ENCODE data around the gene FNDC11. TPM values are rescaled to one million over a fixed set of nuclear protein-coding genes. Genes with fewer than 3 reads are reported as not detected.
"Not testable (repeated sequence)": the region's sequence is repeated elsewhere in the genome, so short reads cannot be mapped to it uniquely, and the experiment has no call there.

The FNDC11 gene
- total and polyA plus RNA-seq, 2 donors = 1.1 to 1.2 TPM

DNA sequence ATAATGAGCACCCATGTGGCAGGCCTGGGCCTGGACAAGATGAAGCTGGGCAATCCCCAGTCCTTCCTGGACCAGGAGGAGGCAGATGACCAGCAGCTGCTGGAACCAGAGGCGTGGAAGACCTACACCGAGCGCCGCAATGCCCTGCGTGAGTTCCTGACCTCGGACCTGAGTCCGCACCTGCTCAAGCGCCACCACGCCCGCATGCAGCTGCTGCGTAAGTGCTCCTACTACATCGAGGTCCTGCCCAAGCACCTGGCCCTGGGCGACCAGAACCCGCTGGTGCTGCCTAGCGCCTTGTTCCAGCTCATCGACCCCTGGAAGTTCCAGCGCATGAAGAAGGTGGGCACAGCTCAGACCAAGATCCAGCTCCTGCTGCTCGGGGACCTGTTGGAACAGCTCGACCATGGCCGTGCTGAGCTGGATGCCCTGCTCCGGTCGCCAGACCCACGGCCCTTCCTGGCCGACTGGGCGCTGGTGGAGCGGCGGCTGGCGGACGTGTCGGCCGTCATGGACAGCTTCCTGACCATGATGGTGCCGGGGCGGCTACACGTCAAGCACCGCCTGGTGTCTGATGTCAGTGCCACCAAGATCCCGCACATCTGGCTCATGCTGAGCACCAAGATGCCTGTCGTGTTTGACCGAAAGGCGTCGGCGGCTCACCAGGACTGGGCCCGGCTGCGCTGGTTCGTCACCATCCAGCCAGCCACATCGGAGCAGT, 1.9 kb downstream of the FNDC11 start:
- Histone ChIP-seq H3K4me3 (ENCODE audit: low read length in 2 of 2) (no peak overlapping the region), H3K36me3 (ENCODE audit: control insufficient read depth in 2 of 2, insufficient read depth in 2 of 2, low read length in 1 of 2) (peaks cover 0 to 7% of the 10 kb centered on the region in 2 donors), H3K27ac (ENCODE audit: low read depth in 1 of 2, low read length in 1 of 2) (no peak overlapping the region), H3K4me1 (ENCODE audit: control insufficient read depth in 2 of 2, insufficient read depth in 2 of 2, low read length in 2 of 2) (peaks cover 15 to 30% of the 10 kb centered on the region in 2 donors), H3K27me3 (ENCODE audit: control insufficient read depth in 2 of 2, insufficient read depth in 1 of 2, low read length in 1 of 2) (peaks cover 0 to 32% of the 10 kb centered on the region in 2 donors), H3K9me3 (ENCODE audit: control insufficient read depth in 2 of 2, insufficient read depth in 1 of 2, low read length in 1 of 2) (peaks cover 0 to 11% of the 10 kb centered on the region in 2 donors)
- 96% methylated on average over 45 of the region's 45 CpGs for WGBS
- DNase-seq (ENCODE audit: low read depth in 6 of 9, low spot score in 9 of 9) = no peak

DNA sequence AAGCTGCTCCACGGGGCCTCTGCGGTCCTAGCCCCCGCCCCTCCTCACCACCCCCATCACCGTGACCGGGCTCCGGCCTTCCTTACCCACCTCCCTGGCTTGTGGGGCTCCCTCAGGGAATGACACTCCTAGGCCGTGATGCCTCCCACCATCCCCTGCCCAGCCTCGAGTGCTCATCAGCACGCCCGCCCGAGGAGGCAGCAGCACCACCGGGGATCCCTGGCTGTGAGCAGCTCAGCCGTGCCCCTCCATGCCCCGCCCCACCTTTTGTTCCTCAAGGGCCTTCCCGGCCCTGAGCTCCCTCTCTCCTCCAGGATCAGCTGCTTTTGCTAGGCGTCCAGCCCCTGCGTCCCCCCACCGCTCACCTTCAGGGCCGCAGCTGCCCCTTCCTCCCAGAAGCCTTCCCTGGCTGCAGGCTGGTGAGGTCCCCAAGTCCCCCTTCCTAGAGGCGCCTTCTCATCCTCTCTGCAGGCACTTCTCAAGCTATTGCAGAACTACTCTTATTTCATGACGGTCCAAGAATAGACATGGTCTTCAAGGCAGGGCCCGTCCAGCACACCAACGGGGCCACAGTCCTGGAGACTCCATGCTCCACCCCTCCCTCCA, 3.0 kb downstream of the FNDC11 start:
- WGBS = 96% methylated on average over 23 of the region's 23 CpGs
- Histone ChIP-seq H3K4me1 (ENCODE audit: control insufficient read depth in 2 of 2, insufficient read depth in 2 of 2, low read length in 2 of 2) (peaks cover 12 to 25% of the 10 kb centered on the region in 2 donors), H3K9me3 (ENCODE audit: control insufficient read depth in 2 of 2, insufficient read depth in 1 of 2, low read length in 1 of 2) (peaks cover 0 to 11% of the 10 kb centered on the region in 2 donors), H3K36me3 (ENCODE audit: control insufficient read depth in 2 of 2, insufficient read depth in 2 of 2, low read length in 1 of 2) (peaks cover 4 to 11% of the 10 kb centered on the region in 2 donors), H3K27me3 (ENCODE audit: control insufficient read depth in 2 of 2, insufficient read depth in 1 of 2, low read length in 1 of 2) (peaks cover 0 to 29% of the 10 kb centered on the region in 2 donors), H3K27ac (ENCODE audit: low read depth in 1 of 2, low read length in 1 of 2) (no peak overlapping the region), H3K4me3 (ENCODE audit: low read length in 2 of 2) (no peak overlapping the region)
- no peak for DNase-seq (ENCODE audit: low read depth in 6 of 9, low spot score in 9 of 9)

DNA sequence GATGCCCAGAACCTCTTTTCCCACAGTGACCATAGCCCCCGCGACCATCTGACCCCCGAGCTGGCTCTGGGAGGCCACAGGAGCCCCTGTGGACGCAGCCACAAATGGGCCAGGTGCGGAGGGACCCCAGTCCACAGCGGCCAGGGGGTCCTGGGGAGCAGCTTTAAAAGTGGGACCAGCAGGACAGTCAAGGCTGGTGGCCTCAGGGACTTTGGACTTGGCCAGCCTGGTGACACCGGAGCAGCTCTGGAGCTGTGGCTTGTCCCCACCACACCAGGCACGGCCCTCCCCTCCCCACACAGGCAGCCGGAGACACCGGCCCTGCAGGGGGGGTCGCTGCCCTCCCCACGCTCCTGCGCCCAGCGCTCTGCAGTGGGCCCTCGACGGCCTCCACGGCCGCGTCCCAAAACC, 3.5 kb downstream of the FNDC11 start:
- no peak for DNase-seq (ENCODE audit: low read depth in 6 of 9, low spot score in 9 of 9)
- H3K36me3 ChIP-seq (ENCODE audit: control insufficient read depth in 2 of 2, insufficient read depth in 2 of 2, low read length in 1 of 2) = peaks cover 4 to 11% of the 10 kb centered on the region in 2 donors
- WGBS = 98% methylated on average over 19 of the region's 19 CpGs
- H3K27me3 ChIP-seq (ENCODE audit: control insufficient read depth in 2 of 2, insufficient read depth in 1 of 2, low read length in 1 of 2) = peaks cover 0 to 29% of the 10 kb centered on the region in 2 donors
- peaks cover 7 to 20% of the 10 kb centered on the region in 2 donors for H3K4me1 ChIP-seq (ENCODE audit: control insufficient read depth in 2 of 2, insufficient read depth in 2 of 2, low read length in 2 of 2)
- H3K4me3 ChIP-seq (ENCODE audit: low read length in 2 of 2) = no peak overlapping the region
- peaks cover 0 to 7% of the 10 kb centered on the region in 2 donors for H3K9me3 ChIP-seq (ENCODE audit: control insufficient read depth in 2 of 2, insufficient read depth in 1 of 2, low read length in 1 of 2)
- no peak overlapping the region for H3K27ac ChIP-seq (ENCODE audit: low read depth in 1 of 2, low read length in 1 of 2)

DNA sequence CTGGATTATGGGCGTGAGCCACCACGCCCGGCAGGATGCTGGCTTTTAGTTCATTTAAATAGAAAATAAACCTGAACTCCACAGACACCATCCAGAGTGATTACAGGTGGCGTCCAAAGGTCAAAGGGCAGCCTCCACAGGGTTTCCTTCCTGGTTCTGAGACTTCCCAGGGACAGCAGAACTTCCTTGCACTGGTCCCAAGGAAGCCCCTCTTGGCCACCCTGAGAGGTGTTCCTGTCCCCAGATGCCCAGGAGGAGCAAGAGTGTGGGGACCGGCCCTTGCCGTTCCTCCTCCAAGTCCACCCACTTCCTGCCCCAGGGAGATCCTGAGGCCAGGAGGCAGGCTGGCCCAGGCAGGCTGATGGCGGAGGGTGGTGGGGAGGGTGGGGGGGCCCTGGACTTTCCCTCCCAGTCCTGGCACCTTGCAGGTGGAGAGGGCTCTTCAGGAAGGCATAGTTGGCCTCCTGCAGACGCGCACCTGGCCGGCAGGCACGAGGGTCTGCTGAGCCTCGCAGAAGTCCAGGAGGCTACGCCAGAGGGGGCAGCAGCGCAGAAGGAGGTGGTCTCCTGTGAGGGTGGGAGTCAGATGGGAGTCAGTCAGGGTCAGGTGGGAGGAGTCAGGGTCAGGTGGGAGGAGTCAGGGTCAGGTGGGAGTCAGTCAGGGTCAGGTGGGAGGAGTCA, 5.0 kb downstream of the FNDC11 start:
- Histone ChIP-seq H3K27me3 (ENCODE audit: control insufficient read depth in 2 of 2, insufficient read depth in 1 of 2, low read length in 1 of 2) (peaks cover 0 to 23% of the 10 kb centered on the region in 2 donors), H3K36me3 (ENCODE audit: control insufficient read depth in 2 of 2, insufficient read depth in 2 of 2, low read length in 1 of 2) (peaks cover 4 to 16% of the 10 kb centered on the region in 2 donors), H3K4me3 (ENCODE audit: low read length in 2 of 2) (no peak overlapping the region), H3K9me3 (ENCODE audit: control insufficient read depth in 2 of 2, insufficient read depth in 1 of 2, low read length in 1 of 2) (no peaks in the 10 kb centered on the region), H3K4me1 (ENCODE audit: control insufficient read depth in 2 of 2, insufficient read depth in 2 of 2, low read length in 2 of 2) (peaks cover 0 to 6% of the 10 kb centered on the region in 2 donors), H3K27ac (ENCODE audit: low read depth in 1 of 2, low read length in 1 of 2) (no peak overlapping the region)
- no peak for DNase-seq (ENCODE audit: low read depth in 6 of 9, low spot score in 9 of 9)
- WGBS = 98% methylated on average over 14 of the region's 14 CpGs

DNA sequence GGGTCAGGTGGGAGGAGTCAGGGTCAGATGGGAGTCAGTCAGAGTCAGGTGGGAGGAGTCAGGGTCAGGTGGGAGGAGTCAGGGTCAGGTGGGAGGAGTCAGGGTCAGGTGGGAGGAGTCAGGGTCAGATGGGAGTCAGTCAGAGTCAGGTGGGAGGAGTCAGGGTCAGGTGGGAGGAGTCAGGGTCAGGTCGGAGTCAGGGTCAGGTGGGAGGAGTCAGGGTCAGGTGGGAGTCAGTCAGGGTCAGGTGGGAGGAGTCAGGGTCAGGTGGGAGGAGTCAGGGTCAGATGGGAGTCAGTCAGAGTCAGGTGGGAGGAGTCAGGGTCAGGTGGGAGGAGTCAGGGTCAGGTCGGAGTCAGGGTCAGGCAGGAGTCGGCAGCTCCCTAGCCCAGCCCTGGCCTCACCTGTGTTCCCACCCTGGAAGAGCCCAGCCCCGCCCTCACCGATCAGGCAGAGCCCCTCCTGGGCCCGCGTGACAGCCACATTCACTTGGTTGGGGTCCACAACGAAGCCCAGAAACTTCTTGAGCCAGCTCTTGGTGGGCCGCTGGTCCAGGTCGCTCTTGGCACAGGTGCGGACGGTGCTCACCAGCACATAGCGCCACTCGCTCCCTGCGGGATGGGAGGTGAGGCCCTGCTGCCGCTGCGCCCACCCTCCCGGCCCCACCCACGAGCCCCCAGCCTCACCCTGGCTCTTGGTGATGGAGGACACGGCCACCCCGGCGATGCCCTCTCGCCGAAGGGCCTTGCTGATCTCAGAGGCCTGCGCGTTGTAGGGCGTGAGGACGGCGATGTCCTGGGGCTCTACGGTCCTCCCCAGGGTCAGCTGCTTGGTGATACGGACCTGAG, 5.8 kb downstream of the FNDC11 start:
- not testable (repeated sequence) for H3K4me3 ChIP-seq (ENCODE audit: low read length in 2 of 2); DNase-seq (ENCODE audit: low read depth in 6 of 9, low spot score in 9 of 9); H3K9me3 ChIP-seq (ENCODE audit: control insufficient read depth in 2 of 2, insufficient read depth in 1 of 2, low read length in 1 of 2); H3K27ac ChIP-seq (ENCODE audit: low read depth in 1 of 2, low read length in 1 of 2); H3K4me1 ChIP-seq (ENCODE audit: control insufficient read depth in 2 of 2, insufficient read depth in 2 of 2, low read length in 2 of 2)
- Histone ChIP-seq H3K36me3 (ENCODE audit: control insufficient read depth in 2 of 2, insufficient read depth in 2 of 2, low read length in 1 of 2) (peaks cover 4 to 16% of the 10 kb centered on the region in 2 donors), H3K27me3 (ENCODE audit: control insufficient read depth in 2 of 2, insufficient read depth in 1 of 2, low read length in 1 of 2) (peaks cover 0 to 15% of the 10 kb centered on the region in 2 donors)
- WGBS = 98% methylated on average over 31 of the region's 31 CpGs

DNA sequence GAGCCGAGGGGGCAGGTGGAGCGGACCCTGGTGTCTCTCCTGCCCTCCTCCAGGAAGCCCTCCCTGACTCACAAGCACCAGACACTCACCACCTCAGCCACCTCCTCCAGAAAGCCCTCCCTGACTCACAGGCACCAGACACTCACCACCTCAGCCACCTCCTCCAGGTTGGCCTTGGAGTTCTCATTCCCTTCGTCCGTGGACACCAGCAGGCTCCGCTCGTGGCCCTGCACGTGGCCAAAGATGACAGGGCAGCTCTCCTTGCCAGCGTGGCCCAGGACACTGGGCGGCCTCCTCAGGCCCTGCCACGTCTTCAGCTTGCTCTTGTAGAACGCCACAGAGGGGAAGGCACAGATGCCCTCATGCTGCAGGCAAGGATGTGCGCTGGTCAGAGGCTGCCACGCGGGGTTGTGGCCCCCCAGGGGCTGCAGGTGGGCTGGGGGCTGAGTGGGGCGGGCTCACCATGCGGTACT, 6.4 kb downstream of the FNDC11 start:
- no peak overlapping the region for H3K27ac ChIP-seq (ENCODE audit: low read depth in 1 of 2, low read length in 1 of 2)

DNA sequence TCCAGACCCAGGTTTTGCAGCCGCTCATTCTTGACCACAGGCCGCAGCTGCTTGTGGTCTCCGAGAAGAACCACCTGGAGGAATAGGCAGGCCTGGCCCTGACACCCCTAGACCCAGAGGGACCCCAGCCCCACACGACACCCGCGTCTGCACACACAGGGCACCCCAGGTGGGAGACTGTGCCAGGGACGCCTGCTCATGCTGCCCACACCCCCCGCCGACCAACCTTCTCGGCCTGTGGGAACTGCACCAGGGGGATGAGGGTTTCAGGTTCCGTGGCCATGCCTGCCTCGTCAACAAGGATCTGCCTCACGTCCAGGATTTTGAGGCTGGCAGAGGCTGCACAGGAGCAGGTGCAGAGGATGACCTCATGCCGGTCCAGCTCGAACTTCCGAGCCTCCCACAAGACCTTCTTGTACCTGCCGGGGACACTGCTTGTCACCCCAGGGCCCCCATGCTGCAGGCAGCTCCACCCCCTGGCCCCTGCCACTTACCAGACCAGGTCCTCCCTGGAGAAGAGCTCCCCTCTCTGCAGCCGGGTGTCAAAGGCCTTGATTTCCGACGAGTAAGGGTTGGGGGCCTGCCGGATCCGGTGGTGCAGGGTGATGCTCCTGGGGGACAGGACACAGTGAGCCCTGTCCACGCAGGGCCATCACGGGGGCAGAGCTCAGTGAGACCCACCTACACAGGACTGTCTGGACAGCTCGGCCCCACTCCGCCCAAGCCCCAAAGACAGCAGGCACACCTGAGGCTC, 7.1 kb downstream of the FNDC11 start:
- no peak for DNase-seq (ENCODE audit: low read depth in 6 of 9, low spot score in 9 of 9)
- 99% methylated on average over 26 of the region's 26 CpGs for WGBS
- H3K36me3 ChIP-seq (ENCODE audit: control insufficient read depth in 2 of 2, insufficient read depth in 2 of 2, low read length in 1 of 2) = peaks cover 4 to 23% of the 10 kb centered on the region in 2 donors

More for the DNA sequence above, 6.4 kb downstream of the FNDC11 start:
- H3K4me1 ChIP-seq (ENCODE audit: control insufficient read depth in 2 of 2, insufficient read depth in 2 of 2, low read length in 2 of 2) = no peaks in the 10 kb centered on the region
- no peak overlapping the region for H3K4me3 ChIP-seq (ENCODE audit: low read length in 2 of 2)
- H3K9me3 ChIP-seq (ENCODE audit: control insufficient read depth in 2 of 2, insufficient read depth in 1 of 2, low read length in 1 of 2) = no peaks in the 10 kb centered on the region
- peaks cover 4 to 19% of the 10 kb centered on the region in 2 donors for H3K36me3 ChIP-seq (ENCODE audit: control insufficient read depth in 2 of 2, insufficient read depth in 2 of 2, low read length in 1 of 2)
- DNase-seq (ENCODE audit: low read depth in 6 of 9, low spot score in 9 of 9) = no peak
- H3K27me3 ChIP-seq (ENCODE audit: control insufficient read depth in 2 of 2, insufficient read depth in 1 of 2, low read length in 1 of 2) = peaks cover 0 to 8% of the 10 kb centered on the region in 2 donors
- WGBS = 98% methylated on average over 16 of the region's 16 CpGs

More for the DNA sequence above, 7.1 kb downstream of the FNDC11 start:
- Histone ChIP-seq H3K4me1 (ENCODE audit: control insufficient read depth in 2 of 2, insufficient read depth in 2 of 2, low read length in 2 of 2) (no peaks in the 10 kb centered on the region), H3K27ac (ENCODE audit: low read depth in 1 of 2, low read length in 1 of 2) (no peak overlapping the region), H3K27me3 (ENCODE audit: control insufficient read depth in 2 of 2, insufficient read depth in 1 of 2, low read length in 1 of 2) (peaks cover 0 to 4% of the 10 kb centered on the region in 2 donors), H3K9me3 (ENCODE audit: control insufficient read depth in 2 of 2, insufficient read depth in 1 of 2, low read length in 1 of 2) (no peaks in the 10 kb centered on the region), H3K4me3 (ENCODE audit: low read length in 2 of 2) (no peak overlapping the region)
